Prostate gland (tissue), 2 donors: ENCODE data around the gene GRID2.

ENCODE experiments used
- POLR2AphosphoS5 ChIP-seq: sonication (generic); formaldehyde crosslinking; IDR thresholded peaks from one replicate; pipeline ENCODE4 v1.6.1; 2017; ENCODE audit warnings: antibody characterized with exemption
- TF ChIP-seq, protein P1 (sequence below), 4 experiments: fragments of 200-600 bp in 2 of 4; fragments of 450-650 bp in 2 of 4; sonication (generic) in 2 of 4; IDR thresholded peaks; 1 replicate in 3 of 4; 2 replicates in 1 of 4; pipeline ENCODE4 v1.5.1; 2016 to 2019; ENCODE audit warnings: antibody characterized with exemption in 4 of 4, mild to moderate bottlenecking in 2 of 4, moderate library complexity in 2 of 4

GRCh38 chr4:93143902-93144301 lies 840.1 kb downstream of the GRID2 start:
- TF ChIP-seq, protein P1, sequence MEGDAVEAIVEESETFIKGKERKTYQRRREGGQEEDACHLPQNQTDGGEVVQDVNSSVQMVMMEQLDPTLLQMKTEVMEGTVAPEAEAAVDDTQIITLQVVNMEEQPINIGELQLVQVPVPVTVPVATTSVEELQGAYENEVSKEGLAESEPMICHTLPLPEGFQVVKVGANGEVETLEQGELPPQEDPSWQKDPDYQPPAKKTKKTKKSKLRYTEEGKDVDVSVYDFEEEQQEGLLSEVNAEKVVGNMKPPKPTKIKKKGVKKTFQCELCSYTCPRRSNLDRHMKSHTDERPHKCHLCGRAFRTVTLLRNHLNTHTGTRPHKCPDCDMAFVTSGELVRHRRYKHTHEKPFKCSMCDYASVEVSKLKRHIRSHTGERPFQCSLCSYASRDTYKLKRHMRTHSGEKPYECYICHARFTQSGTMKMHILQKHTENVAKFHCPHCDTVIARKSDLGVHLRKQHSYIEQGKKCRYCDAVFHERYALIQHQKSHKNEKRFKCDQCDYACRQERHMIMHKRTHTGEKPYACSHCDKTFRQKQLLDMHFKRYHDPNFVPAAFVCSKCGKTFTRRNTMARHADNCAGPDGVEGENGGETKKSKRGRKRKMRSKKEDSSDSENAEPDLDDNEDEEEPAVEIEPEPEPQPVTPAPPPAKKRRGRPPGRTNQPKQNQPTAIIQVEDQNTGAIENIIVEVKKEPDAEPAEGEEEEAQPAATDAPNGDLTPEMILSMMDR (IDR thresholded peaks at IDR 0.05), result no peak
- no peak for TF ChIP-seq POLR2AphosphoS5
